Endothelial cell of umbilical vein (primary cell): Measurements from ENCODE around the gene KAT14.

Source experiments
- CTCF ChIP-seq, 2 donors: IDR thresholded peaks; 1 replicate in 1 of 2; 2 replicates in 1 of 2; pipeline ENCODE4 v1.5.1; 2011; ENCODE audit warnings: low read length in 2 of 2, mild to moderate bottlenecking in 2 of 2, moderate library complexity in 2 of 2, control low read depth in 1 of 2, inconsistent platforms in 1 of 2, low read depth in 1 of 2; ENCODE audit not compliant: insufficient read depth in 1 of 2; ENCODE audit errors: extremely low read depth in 1 of 2
- EZH2 ChIP-seq: IDR thresholded peaks from 2 replicates; pipeline ENCODE4 v1.6.1; 2012; ENCODE audit warnings: borderline replicate concordance, low read depth, mild to moderate bottlenecking, moderate library complexity, low read length, inconsistent platforms; ENCODE audit not compliant: severe bottlenecking
- MYC ChIP-seq: IDR thresholded peaks from one replicate; pipeline ENCODE4 v1.6.1; 2011; ENCODE audit warnings: mild to moderate bottlenecking, low read depth, low read length
- POLR2A ChIP-seq: IDR thresholded peaks from 2 replicates; pipeline ENCODE4 v1.6.1; 2012; ENCODE audit warnings: low read depth, mild to moderate bottlenecking, control low read depth, low read length
- POLR2AphosphoS5 ChIP-seq: IDR thresholded peaks from 2 replicates; pipeline ENCODE4 v1.6.1; 2012; ENCODE audit warnings: low read depth, mild to moderate bottlenecking, control low read depth, low read length, moderate library complexity; ENCODE audit not compliant: insufficient read depth

- TF ChIP-seq CTCF (IDR thresholded peaks at IDR 0.05; ENCODE audit: extremely low read depth in 1 of 2, insufficient read depth in 1 of 2, low read depth in 1 of 2, low read length in 2 of 2) (no peak), MYC (no peak), EZH2 (no peak), POLR2A (no peak), POLR2AphosphoS5 (no peak)
Measured at GRCh38 chr20:18197382-18198070, 59.9 kb downstream of the KAT14 start.
